Thyroid gland (tissue), 4 donors: ENCODE data around the gene SCAMP1.

Experiments
- POLR2A ChIP-seq, 2 donors: fragments of 450-650 bp; IDR thresholded peaks; one replicate each; pipeline ENCODE4 v1.6.1; 2017; ENCODE audit warnings: antibody characterized with exemption in 2 of 2, mild to moderate bottlenecking in 2 of 2, moderate library complexity in 1 of 2
- TF ChIP-seq, protein P1 (sequence below), 6 experiments: fragments of 200-600 bp in 3 of 6; fragments of 450-650 bp in 3 of 6; sonication (generic) in 3 of 6; IDR thresholded peaks; one replicate each; pipeline ENCODE4 v1.5.1; 2016 to 2019; ENCODE audit warnings: antibody characterized with exemption in 6 of 6, mild to moderate bottlenecking in 2 of 6, inconsistent platforms in 1 of 6, moderate library complexity in 1 of 6

DNA sequence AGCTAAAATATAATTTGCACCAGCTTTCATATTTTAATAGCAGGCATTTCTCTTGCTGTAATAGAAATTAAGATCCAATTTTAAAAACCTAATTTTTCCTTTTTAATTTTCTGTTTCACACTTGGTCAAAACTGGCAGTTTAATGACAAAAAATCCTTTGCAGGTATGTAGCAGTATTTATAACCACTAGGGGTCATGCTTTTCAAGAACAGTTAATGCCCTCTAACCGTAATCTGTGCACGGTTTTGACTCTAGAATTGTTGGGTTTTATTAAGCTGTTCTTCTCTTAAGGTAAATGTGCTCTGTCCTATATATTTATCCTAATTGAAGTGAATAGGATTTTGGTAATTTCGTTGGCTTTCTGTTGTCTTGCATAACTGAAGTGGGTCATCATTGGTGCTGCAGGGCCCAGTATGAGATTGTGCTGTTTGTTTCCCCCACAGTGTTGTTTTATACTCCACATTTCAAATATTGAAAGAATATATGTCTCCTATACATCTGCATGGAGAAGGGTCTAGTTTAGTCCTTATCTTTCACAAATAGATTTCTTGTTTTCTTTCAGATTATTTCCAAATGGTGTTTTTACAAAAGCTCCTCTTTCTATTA, 107.4 kb downstream of the SCAMP1 start:
- TF ChIP-seq, protein P1, sequence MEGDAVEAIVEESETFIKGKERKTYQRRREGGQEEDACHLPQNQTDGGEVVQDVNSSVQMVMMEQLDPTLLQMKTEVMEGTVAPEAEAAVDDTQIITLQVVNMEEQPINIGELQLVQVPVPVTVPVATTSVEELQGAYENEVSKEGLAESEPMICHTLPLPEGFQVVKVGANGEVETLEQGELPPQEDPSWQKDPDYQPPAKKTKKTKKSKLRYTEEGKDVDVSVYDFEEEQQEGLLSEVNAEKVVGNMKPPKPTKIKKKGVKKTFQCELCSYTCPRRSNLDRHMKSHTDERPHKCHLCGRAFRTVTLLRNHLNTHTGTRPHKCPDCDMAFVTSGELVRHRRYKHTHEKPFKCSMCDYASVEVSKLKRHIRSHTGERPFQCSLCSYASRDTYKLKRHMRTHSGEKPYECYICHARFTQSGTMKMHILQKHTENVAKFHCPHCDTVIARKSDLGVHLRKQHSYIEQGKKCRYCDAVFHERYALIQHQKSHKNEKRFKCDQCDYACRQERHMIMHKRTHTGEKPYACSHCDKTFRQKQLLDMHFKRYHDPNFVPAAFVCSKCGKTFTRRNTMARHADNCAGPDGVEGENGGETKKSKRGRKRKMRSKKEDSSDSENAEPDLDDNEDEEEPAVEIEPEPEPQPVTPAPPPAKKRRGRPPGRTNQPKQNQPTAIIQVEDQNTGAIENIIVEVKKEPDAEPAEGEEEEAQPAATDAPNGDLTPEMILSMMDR (IDR thresholded peaks at IDR 0.05) = peak; percentile 56 to 76 (median 70)
- no peak for TF ChIP-seq POLR2A (IDR thresholded peaks at IDR 0.05)
